Measurements from ENCODE around the gene TSSC4.

Gene TSSC4

DNA sequence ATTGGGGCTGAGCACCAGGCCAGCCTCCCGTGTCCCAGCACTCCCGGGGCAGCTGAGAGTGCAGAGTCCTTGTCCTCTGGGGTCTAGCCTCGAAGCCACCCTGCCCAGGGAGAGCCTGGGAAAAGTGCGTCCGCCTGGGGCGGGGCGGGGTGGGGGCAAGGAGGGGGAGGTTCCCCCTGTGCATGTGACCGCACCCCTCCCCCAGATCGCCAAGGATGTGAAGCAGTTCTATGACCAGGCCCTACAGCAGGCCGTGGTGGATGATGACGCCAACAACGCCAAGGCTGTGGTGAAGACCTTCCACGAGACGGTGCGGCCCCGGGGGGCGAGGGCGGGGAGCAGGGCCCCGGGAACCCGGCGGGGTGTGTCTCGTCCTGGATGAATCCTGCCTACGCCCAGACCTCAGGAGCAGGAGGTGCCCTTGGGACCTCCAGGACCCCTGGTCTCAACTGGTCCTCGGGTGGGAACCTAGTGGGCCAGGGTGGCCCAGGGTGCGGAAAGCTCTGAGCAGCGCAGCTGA, 5.3 kb upstream of the TSSC4 start:
- peaks cover 51% of the 10 kb centered on the region for H3K4me1 ChIP-seq (ENCODE audit: control insufficient read depth, insufficient read depth, low read length)
- peak overlapping the region; percentile 24 for H3K27ac ChIP-seq (ENCODE audit: low read length)
- H3K4me3 ChIP-seq (ENCODE audit: low read length in 2 of 2): no peak overlapping the region
- H3K27me3 ChIP-seq (ENCODE audit: control insufficient read depth in 1 of 2, insufficient read depth in 2 of 2, low read length in 2 of 2): no peaks in the 10 kb centered on the region
- no peaks in the 10 kb centered on the region for H3K9me3 ChIP-seq (ENCODE audit: control insufficient read depth in 2 of 2, low read length in 2 of 2)
- H3K9ac ChIP-seq (ENCODE audit: low read length in 2 of 2): no peak overlapping the region
- peaks cover 28 to 34% of the 10 kb centered on the region in 2 donors for H3K36me3 ChIP-seq (ENCODE audit: control insufficient read depth in 2 of 2, insufficient read depth in 2 of 2, low read length in 2 of 2)

DNA sequence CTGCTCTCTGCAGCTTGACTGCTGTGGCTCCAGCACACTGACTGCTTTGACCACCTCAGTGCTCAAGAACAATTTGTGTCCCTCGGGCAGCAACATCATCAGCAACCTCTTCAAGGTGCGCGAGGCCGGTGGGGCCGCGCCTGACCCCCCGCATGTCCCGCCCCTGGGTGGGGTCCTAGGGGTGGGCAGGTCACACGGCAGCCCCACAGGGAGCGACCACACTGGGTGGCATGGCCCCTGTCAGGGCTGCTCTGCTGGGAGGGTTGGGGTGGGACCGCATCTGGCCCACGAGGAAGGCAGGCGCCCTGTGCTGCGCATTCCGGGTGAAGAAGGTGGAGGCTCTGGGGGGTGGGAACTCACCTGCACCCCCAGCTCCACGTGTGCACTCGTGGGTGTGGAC, 4.7 kb upstream of the TSSC4 start:
- peak overlapping the region; percentile 37 for H3K27ac ChIP-seq (ENCODE audit: low read length)
- H3K9ac ChIP-seq (ENCODE audit: low read length in 2 of 2): no peak overlapping the region
- H3K4me1 ChIP-seq (ENCODE audit: control insufficient read depth, insufficient read depth, low read length): peaks cover 46% of the 10 kb centered on the region
- H3K4me3 ChIP-seq (ENCODE audit: low read length in 2 of 2): no peak overlapping the region
- no peaks in the 10 kb centered on the region for H3K9me3 ChIP-seq (ENCODE audit: control insufficient read depth in 2 of 2, low read length in 2 of 2)
- peaks cover 28 to 34% of the 10 kb centered on the region in 2 donors for H3K36me3 ChIP-seq (ENCODE audit: control insufficient read depth in 2 of 2, insufficient read depth in 2 of 2, low read length in 2 of 2)
- no peaks in the 10 kb centered on the region for H3K27me3 ChIP-seq (ENCODE audit: control insufficient read depth in 1 of 2, insufficient read depth in 2 of 2, low read length in 2 of 2)

DNA sequence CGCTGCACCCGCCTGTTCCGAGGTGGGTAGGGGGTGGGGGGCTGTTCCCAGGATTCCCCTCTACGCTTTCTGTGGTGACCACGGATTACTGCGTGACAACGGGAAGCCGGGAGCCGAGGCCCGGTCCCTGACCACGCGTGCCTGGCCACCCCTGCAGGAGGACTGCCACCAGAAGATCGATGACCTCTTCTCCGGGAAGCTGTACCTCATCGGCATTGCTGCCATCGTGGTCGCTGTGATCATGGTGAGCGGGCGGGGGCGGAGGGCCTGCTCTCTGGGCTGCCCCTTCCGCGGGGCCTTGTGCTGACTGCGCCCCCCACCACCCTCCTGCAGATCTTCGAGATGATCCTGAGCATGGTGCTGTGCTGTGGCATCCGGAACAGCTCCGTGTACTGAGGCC, 4.1 kb upstream of the TSSC4 start:
- peaks cover 28 to 34% of the 10 kb centered on the region in 2 donors for H3K36me3 ChIP-seq (ENCODE audit: control insufficient read depth in 2 of 2, insufficient read depth in 2 of 2, low read length in 2 of 2)
- no peak overlapping the region for H3K9ac ChIP-seq (ENCODE audit: low read length in 2 of 2)
- H3K4me3 ChIP-seq (ENCODE audit: low read length in 2 of 2): no peak overlapping the region
- peaks cover 46% of the 10 kb centered on the region for H3K4me1 ChIP-seq (ENCODE audit: control insufficient read depth, insufficient read depth, low read length)
- H3K27me3 ChIP-seq (ENCODE audit: control insufficient read depth in 1 of 2, insufficient read depth in 2 of 2, low read length in 2 of 2): no peaks in the 10 kb centered on the region
- no peaks in the 10 kb centered on the region for H3K9me3 ChIP-seq (ENCODE audit: control insufficient read depth in 2 of 2, low read length in 2 of 2)
- H3K27ac ChIP-seq (ENCODE audit: low read length): peak overlapping the region; percentile 37

DNA sequence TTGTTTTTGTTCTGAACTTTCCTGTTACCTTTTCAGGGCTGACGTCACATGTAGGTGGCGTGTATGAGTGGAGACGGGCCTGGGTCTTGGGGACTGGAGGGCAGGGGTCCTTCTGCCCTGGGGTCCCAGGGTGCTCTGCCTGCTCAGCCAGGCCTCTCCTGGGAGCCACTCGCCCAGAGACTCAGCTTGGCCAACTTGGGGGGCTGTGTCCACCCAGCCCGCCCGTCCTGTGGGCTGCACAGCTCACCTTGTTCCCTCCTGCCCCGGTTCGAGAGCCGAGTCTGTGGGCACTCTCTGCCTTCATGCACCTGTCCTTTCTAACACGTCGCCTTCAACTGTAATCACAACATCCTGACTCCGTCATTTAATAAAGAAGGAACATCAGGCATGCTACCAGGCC, 3.5 kb upstream of the TSSC4 start:
- no peak overlapping the region for H3K9ac ChIP-seq (ENCODE audit: low read length in 2 of 2)
- no peaks in the 10 kb centered on the region for H3K27me3 ChIP-seq (ENCODE audit: control insufficient read depth in 1 of 2, insufficient read depth in 2 of 2, low read length in 2 of 2)
- H3K9me3 ChIP-seq (ENCODE audit: control insufficient read depth in 2 of 2, low read length in 2 of 2): no peaks in the 10 kb centered on the region
- H3K27ac ChIP-seq (ENCODE audit: low read length): peak overlapping the region; percentile 37
- H3K36me3 ChIP-seq (ENCODE audit: control insufficient read depth in 2 of 2, insufficient read depth in 2 of 2, low read length in 2 of 2): peaks cover 23 to 32% of the 10 kb centered on the region in 2 donors
- H3K4me1 ChIP-seq (ENCODE audit: control insufficient read depth, insufficient read depth, low read length): peaks cover 46% of the 10 kb centered on the region
- no peak overlapping the region for H3K4me3 ChIP-seq (ENCODE audit: low read length in 2 of 2)

DNA sequence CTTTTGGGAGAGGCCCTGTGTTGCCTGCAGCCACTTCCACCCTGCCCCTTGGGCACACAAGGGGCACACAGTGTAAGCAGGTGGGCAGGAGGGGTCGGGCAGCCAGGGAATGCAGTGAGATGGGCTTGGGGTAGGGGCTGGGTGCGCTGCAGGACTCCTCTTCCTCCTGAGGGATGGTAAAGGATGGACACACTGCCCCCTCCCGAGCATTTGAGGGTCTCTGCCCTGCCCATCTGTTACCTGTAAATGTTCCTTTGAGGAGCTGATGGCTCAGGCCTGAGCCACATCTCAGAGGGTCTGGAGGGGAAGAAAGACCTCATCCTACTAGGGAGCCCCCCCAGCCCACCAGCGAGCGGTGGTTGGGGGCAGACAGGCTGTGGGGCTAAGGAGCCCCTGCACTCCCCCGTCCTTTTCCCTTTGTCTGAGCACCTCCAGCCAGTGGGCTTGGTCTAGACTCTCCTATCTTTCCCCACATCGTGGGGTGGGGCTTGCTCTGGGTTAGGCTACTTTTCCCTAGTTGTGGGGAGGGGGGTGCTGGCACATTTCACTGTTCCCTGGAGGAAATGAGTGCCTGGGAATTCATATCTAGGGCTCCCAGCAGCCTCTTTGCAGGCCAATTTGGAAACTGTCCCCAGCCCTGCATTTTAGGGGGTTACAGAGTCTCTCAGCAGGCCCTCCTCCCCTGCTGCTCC, 1.7 kb upstream of the TSSC4 start:
- H3K4me1 ChIP-seq (ENCODE audit: control insufficient read depth, insufficient read depth, low read length): peaks cover 38% of the 10 kb centered on the region
- H3K9ac ChIP-seq (ENCODE audit: low read length in 2 of 2): peak overlapping the region; percentile 90 to 92
- H3K27ac ChIP-seq (ENCODE audit: low read length): peak overlapping the region; percentile 99
- H3K36me3 ChIP-seq (ENCODE audit: control insufficient read depth in 2 of 2, insufficient read depth in 2 of 2, low read length in 2 of 2): peaks cover 30 to 44% of the 10 kb centered on the region in 2 donors
- H3K27me3 ChIP-seq (ENCODE audit: control insufficient read depth in 1 of 2, insufficient read depth in 2 of 2, low read length in 2 of 2): no peaks in the 10 kb centered on the region
- no peaks in the 10 kb centered on the region for H3K9me3 ChIP-seq (ENCODE audit: control insufficient read depth in 2 of 2, low read length in 2 of 2)
- peak overlapping the region in 1 of 2 donors; percentile 67 for H3K4me3 ChIP-seq (ENCODE audit: low read length in 2 of 2)

DNA sequence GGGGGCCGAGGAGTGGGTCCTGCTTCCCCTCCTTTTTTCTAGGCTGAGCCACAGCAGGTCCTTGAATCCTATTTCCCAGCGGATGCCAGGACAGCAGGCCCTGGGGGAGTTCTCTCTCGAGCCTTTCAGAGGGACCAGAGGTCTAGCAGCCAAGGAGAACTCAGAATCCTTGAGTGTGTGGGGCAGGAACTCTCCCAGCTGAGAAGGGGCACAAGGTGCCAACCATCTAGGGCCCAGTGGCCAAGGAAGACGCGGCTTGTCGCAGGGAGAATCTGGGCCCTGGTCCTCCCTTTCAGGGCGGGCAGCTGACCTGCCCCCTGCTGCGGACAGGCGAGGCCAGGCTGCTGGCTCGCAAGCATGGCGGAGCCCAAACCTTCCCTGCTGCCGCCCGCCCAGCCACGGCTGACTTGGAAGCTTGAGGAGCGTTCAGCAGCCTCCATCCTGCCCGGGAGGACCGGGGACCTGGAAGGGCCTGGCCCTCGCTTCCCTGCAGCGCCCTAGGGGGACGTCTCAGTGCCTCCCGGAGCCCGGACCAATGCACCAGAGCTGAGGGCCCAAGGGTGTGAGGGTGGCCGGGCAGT, 972 bp upstream of the TSSC4 start:
- no peaks in the 10 kb centered on the region for H3K9me3 ChIP-seq (ENCODE audit: control insufficient read depth in 2 of 2, low read length in 2 of 2)
- peak overlapping the region; percentile 90 to 92 for H3K9ac ChIP-seq (ENCODE audit: low read length in 2 of 2)
- H3K4me1 ChIP-seq (ENCODE audit: control insufficient read depth, insufficient read depth, low read length): peaks cover 35% of the 10 kb centered on the region
- H3K4me3 ChIP-seq (ENCODE audit: low read length in 2 of 2): peak overlapping the region; percentile 67 to 82
- no peaks in the 10 kb centered on the region for H3K27me3 ChIP-seq (ENCODE audit: control insufficient read depth in 1 of 2, insufficient read depth in 2 of 2, low read length in 2 of 2)
- peaks cover 27 to 39% of the 10 kb centered on the region in 2 donors for H3K36me3 ChIP-seq (ENCODE audit: control insufficient read depth in 2 of 2, insufficient read depth in 2 of 2, low read length in 2 of 2)
- peak overlapping the region; percentile 99 for H3K27ac ChIP-seq (ENCODE audit: low read length)

DNA sequence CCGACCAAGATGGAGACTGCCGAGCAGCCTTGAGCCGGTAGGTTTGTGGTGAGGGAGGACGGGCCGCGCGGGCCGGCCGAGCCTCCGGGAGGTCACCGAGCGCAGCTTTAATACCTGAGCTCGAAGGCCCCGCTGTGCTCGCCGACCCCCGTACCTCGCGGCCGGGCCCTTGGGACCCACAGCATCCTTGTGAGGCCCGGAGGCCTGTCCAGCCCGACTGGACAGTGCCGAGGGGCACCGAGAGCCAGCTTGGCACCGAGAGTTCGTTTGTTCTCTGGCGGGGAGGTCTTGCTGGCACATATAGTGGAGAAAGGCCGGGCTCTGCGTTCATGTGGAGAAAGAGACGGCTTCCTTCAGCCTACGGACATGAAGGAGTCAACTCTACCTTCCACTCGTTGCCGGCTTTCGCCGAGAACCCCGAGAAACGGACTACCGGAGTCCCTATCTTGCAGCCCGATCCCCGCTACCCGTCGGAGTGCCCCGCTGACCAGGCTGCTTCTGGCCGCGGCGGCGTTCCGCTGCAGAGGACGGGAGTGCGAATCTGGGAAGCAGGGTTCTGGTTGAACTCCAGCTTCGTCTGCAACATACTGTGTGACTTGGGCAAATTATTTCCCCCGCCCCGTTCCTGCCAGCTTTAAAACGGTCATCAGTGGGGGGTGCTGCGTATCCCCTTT, 349 bp downstream of the TSSC4 start:
- no peaks in the 10 kb centered on the region for H3K27me3 ChIP-seq (ENCODE audit: control insufficient read depth in 1 of 2, insufficient read depth in 2 of 2, low read length in 2 of 2)
- H3K36me3 ChIP-seq (ENCODE audit: control insufficient read depth in 2 of 2, insufficient read depth in 2 of 2, low read length in 2 of 2): peaks cover 22 to 32% of the 10 kb centered on the region in 2 donors
- H3K4me3 ChIP-seq (ENCODE audit: low read length in 2 of 2): peak overlapping the region; percentile 98 to 100
- peaks cover 33% of the 10 kb centered on the region for H3K4me1 ChIP-seq (ENCODE audit: control insufficient read depth, insufficient read depth, low read length)
- H3K9me3 ChIP-seq (ENCODE audit: control insufficient read depth in 2 of 2, low read length in 2 of 2): no peaks in the 10 kb centered on the region
- peak overlapping the region; percentile 99 to 100 for H3K9ac ChIP-seq (ENCODE audit: low read length in 2 of 2)
- peak overlapping the region; percentile 99 for H3K27ac ChIP-seq (ENCODE audit: low read length)

DNA sequence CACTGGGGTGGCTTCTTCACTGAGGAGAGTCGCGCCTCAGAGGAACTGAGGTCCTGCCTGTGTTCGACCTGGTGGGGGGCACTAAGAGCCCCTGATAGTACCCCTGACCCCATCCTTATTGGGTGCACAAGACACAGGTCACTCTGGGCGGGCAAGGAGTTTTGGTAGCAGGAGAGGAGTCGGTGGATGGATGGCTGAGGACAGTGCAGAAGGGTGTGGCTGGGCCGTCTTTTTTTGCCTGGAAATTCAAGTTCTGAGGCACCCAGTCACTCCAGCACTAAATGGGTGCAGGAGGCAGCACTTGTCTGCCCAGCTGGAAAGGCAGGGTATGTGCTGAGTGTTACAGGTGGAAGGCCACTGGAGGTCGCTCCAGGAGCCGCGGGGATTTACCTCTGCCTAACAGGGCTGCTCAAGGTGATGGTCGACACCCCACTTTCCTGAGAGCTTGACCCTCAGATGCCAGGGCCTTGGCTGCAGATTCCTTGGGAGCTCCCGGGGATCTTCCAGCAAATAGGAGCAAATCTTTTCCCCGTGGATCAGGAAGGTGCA, 960 bp downstream of the TSSC4 start:
- Histone ChIP-seq H3K27ac (ENCODE audit: low read length) (peak overlapping the region; percentile 99), H3K9me3 (ENCODE audit: control insufficient read depth in 2 of 2, low read length in 2 of 2) (no peaks in the 10 kb centered on the region), H3K4me1 (ENCODE audit: control insufficient read depth, insufficient read depth, low read length) (peaks cover 33% of the 10 kb centered on the region), H3K36me3 (ENCODE audit: control insufficient read depth in 2 of 2, insufficient read depth in 2 of 2, low read length in 2 of 2) (peaks cover 17 to 27% of the 10 kb centered on the region in 2 donors), H3K9ac (ENCODE audit: low read length in 2 of 2) (peak overlapping the region; percentile 99 to 100), H3K4me3 (ENCODE audit: low read length in 2 of 2) (peak overlapping the region; percentile 98 to 100), H3K27me3 (ENCODE audit: control insufficient read depth in 1 of 2, insufficient read depth in 2 of 2, low read length in 2 of 2) (no peaks in the 10 kb centered on the region)

DNA sequence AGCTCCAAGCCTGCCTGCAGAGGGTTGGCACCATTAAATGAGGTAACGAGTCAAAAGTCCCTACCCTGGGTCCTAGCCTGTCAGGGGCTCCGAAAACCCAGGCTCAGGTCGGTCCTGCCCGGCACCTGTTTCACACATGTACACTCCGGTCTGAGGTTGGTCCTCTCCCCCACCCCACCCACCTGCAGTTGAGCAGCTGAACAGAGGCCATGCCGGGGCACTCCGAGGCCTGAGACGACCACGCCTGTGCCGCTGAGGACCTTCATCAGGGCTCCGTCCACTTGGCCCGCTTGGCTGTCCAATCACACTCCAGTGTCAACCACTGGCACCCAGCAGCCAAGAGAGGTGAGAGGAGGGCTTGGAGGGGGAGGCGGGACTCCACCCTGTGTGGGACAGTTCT, 1.6 kb downstream of the TSSC4 start:
- Histone ChIP-seq H3K27ac (ENCODE audit: low read length) (no peak overlapping the region), H3K4me3 (ENCODE audit: low read length in 2 of 2) (peak overlapping the region; percentile 98 to 100), H3K36me3 (ENCODE audit: control insufficient read depth in 2 of 2, insufficient read depth in 2 of 2, low read length in 2 of 2) (peaks cover 11 to 21% of the 10 kb centered on the region in 2 donors), H3K4me1 (ENCODE audit: control insufficient read depth, insufficient read depth, low read length) (peaks cover 33% of the 10 kb centered on the region), H3K27me3 (ENCODE audit: control insufficient read depth in 1 of 2, insufficient read depth in 2 of 2, low read length in 2 of 2) (no peaks in the 10 kb centered on the region), H3K9me3 (ENCODE audit: control insufficient read depth in 2 of 2, low read length in 2 of 2) (no peaks in the 10 kb centered on the region), H3K9ac (ENCODE audit: low read length in 2 of 2) (peak overlapping the region; percentile 99 to 100)

DNA sequence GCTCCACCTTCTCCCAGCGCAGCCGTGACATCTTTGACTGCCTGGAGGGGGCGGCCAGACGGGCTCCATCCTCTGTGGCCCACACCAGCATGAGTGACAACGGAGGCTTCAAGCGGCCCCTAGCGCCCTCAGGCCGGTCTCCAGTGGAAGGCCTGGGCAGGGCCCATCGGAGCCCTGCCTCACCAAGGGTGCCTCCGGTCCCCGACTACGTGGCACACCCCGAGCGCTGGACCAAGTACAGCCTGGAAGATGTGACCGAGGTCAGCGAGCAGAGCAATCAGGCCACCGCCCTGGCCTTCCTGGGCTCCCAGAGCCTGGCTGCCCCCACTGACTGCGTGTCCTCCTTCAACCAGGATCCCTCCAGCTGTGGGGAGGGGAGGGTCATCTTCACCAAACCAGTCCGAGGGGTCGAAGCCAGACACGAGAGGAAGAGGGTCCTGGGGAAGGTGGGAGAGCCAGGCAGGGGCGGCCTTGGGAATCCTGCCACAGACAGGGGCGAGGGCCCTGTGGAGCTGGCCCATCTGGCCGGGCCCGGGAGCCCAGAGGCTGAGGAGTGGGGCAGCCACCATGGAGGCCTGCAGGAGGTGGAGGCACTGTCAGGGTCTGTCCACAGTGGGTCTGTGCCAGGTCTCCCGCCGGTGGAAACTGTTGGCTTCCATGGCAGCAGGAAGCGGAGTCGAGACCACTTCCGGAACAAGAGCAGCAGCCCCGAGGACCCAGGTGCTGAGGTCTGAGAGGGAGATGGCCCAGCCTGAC, 2.5 kb downstream of the TSSC4 start:
- H3K4me3 ChIP-seq (ENCODE audit: low read length in 2 of 2): no peak overlapping the region
- no peaks in the 10 kb centered on the region for H3K9me3 ChIP-seq (ENCODE audit: control insufficient read depth in 2 of 2, low read length in 2 of 2)
- H3K9ac ChIP-seq (ENCODE audit: low read length in 2 of 2): no peak overlapping the region
- peaks cover 10 to 16% of the 10 kb centered on the region in 2 donors for H3K36me3 ChIP-seq (ENCODE audit: control insufficient read depth in 2 of 2, insufficient read depth in 2 of 2, low read length in 2 of 2)
- no peak overlapping the region for H3K27ac ChIP-seq (ENCODE audit: low read length)
- H3K27me3 ChIP-seq (ENCODE audit: control insufficient read depth in 1 of 2, insufficient read depth in 2 of 2, low read length in 2 of 2): no peaks in the 10 kb centered on the region
- peaks cover 33% of the 10 kb centered on the region for H3K4me1 ChIP-seq (ENCODE audit: control insufficient read depth, insufficient read depth, low read length)
